ENCODE data around the gene IL1RN. TPM values are rescaled to one million over a fixed set of nuclear protein-coding genes. Genes with fewer than 3 reads are reported as not detected.
"Not testable (repeated sequence)": the region's sequence is repeated elsewhere in the genome, so short reads cannot be mapped to it uniquely, and the experiment has no call there.

The IL1RN gene
- total RNA-seq, 1 donor from 2014 or later: not detected

GRCh38 chr2:113088213-113088992, 39.0 kb upstream of the IL1RN start:
- no peak for TF ChIP-seq CTCF (IDR thresholded peaks at IDR 0.05)
- no peak overlapping the region for H3K4me3 Mint-ChIP-seq (ENCODE audit: unreplicated experiment)
- no peaks in the 10 kb centered on the region for H3K4me1 Mint-ChIP-seq (ENCODE audit: unreplicated experiment)
- H3K27ac Mint-ChIP-seq (ENCODE audit: unreplicated experiment): no peak overlapping the region
- H3K36me3 Mint-ChIP-seq (ENCODE audit: unreplicated experiment): no peaks in the 10 kb centered on the region
- H3K9me3 Mint-ChIP-seq (ENCODE audit: unreplicated experiment): no peaks in the 10 kb centered on the region
- peaks cover 27% of the 10 kb centered on the region for H3K27me3 Mint-ChIP-seq (ENCODE audit: unreplicated experiment)
- no peak for DNase-seq (ENCODE audit: extremely low spot score, unreplicated experiment)

GRCh38 chr2:113089916-113090315, 37.5 kb upstream of the IL1RN start:
- no peak overlapping the region for H3K27ac Mint-ChIP-seq (ENCODE audit: unreplicated experiment)
- H3K4me1 Mint-ChIP-seq (ENCODE audit: unreplicated experiment): no peaks in the 10 kb centered on the region
- TF ChIP-seq CTCF (IDR thresholded peaks at IDR 0.05): no peak
- H3K4me3 Mint-ChIP-seq (ENCODE audit: unreplicated experiment): no peak overlapping the region
- H3K9me3 Mint-ChIP-seq (ENCODE audit: unreplicated experiment): no peaks in the 10 kb centered on the region
- H3K36me3 Mint-ChIP-seq (ENCODE audit: unreplicated experiment): no peaks in the 10 kb centered on the region
- DNase-seq (ENCODE audit: extremely low spot score, unreplicated experiment): no peak
- peaks cover 17% of the 10 kb centered on the region for H3K27me3 Mint-ChIP-seq (ENCODE audit: unreplicated experiment)

- Mint-ChIP-seq H3K4me1 (ENCODE audit: unreplicated experiment) (no peaks in the 10 kb centered on the region), H3K27ac (ENCODE audit: unreplicated experiment) (no peak overlapping the region), H3K36me3 (ENCODE audit: unreplicated experiment) (no peaks in the 10 kb centered on the region), H3K4me3 (ENCODE audit: unreplicated experiment) (no peak overlapping the region), H3K9me3 (ENCODE audit: unreplicated experiment) (no peaks in the 10 kb centered on the region), H3K27me3 (ENCODE audit: unreplicated experiment) (peaks cover 14% of the 10 kb centered on the region)
- no peak for TF ChIP-seq CTCF (IDR thresholded peaks at IDR 0.05)
- no peak for DNase-seq (ENCODE audit: extremely low spot score, unreplicated experiment)
Measured at GRCh38 chr2:113091231-113091896, 36.0 kb upstream of the IL1RN start.

GRCh38 chr2:113092864-113093612, 34.4 kb upstream of the IL1RN start:
- no peak for TF ChIP-seq CTCF (IDR thresholded peaks at IDR 0.05)
- no peak for DNase-seq (ENCODE audit: extremely low spot score, unreplicated experiment)
- Mint-ChIP-seq H3K9me3 (ENCODE audit: unreplicated experiment) (peaks cover 9% of the 10 kb centered on the region), H3K36me3 (ENCODE audit: unreplicated experiment) (no peaks in the 10 kb centered on the region), H3K27ac (ENCODE audit: unreplicated experiment) (no peak overlapping the region), H3K4me3 (ENCODE audit: unreplicated experiment) (no peak overlapping the region), H3K27me3 (ENCODE audit: unreplicated experiment) (peaks cover 8% of the 10 kb centered on the region), H3K4me1 (ENCODE audit: unreplicated experiment) (no peaks in the 10 kb centered on the region)

- H3K9me3 Mint-ChIP-seq (ENCODE audit: unreplicated experiment): peaks cover 9% of the 10 kb centered on the region
- no peak for DNase-seq (ENCODE audit: extremely low spot score, unreplicated experiment)
- no peak overlapping the region for H3K27ac Mint-ChIP-seq (ENCODE audit: unreplicated experiment)
- no peaks in the 10 kb centered on the region for H3K36me3 Mint-ChIP-seq (ENCODE audit: unreplicated experiment)
- peaks cover 8% of the 10 kb centered on the region for H3K27me3 Mint-ChIP-seq (ENCODE audit: unreplicated experiment)
- H3K4me3 Mint-ChIP-seq (ENCODE audit: unreplicated experiment): no peak overlapping the region
- no peaks in the 10 kb centered on the region for H3K4me1 Mint-ChIP-seq (ENCODE audit: unreplicated experiment)
- TF ChIP-seq CTCF (IDR thresholded peaks at IDR 0.05): no peak
Measured at GRCh38 chr2:113093613-113093977, 33.8 kb upstream of the IL1RN start.

- peaks cover 15% of the 10 kb centered on the region for H3K27me3 Mint-ChIP-seq (ENCODE audit: unreplicated experiment)
- DNase-seq (ENCODE audit: extremely low spot score, unreplicated experiment); H3K4me3 Mint-ChIP-seq (ENCODE audit: unreplicated experiment); H3K27ac Mint-ChIP-seq (ENCODE audit: unreplicated experiment); H3K4me1 Mint-ChIP-seq (ENCODE audit: unreplicated experiment); H3K9me3 Mint-ChIP-seq (ENCODE audit: unreplicated experiment); H3K36me3 Mint-ChIP-seq (ENCODE audit: unreplicated experiment): not testable (repeated sequence)
Measured at GRCh38 chr2:113096306-113096705, 31.1 kb upstream of the IL1RN start.

Measured in osteocyte (in vitro differentiated cells).